Measurements from ENCODE around the gene ECSIT.
"Not testable (repeated sequence)": the region's sequence is repeated elsewhere in the genome, so short reads cannot be mapped to it uniquely, and the experiment has no call there.

Gene ECSIT, protein sequence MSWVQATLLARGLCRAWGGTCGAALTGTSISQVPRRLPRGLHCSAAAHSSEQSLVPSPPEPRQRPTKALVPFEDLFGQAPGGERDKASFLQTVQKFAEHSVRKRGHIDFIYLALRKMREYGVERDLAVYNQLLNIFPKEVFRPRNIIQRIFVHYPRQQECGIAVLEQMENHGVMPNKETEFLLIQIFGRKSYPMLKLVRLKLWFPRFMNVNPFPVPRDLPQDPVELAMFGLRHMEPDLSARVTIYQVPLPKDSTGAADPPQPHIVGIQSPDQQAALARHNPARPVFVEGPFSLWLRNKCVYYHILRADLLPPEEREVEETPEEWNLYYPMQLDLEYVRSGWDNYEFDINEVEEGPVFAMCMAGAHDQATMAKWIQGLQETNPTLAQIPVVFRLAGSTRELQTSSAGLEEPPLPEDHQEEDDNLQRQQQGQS

DNA sequence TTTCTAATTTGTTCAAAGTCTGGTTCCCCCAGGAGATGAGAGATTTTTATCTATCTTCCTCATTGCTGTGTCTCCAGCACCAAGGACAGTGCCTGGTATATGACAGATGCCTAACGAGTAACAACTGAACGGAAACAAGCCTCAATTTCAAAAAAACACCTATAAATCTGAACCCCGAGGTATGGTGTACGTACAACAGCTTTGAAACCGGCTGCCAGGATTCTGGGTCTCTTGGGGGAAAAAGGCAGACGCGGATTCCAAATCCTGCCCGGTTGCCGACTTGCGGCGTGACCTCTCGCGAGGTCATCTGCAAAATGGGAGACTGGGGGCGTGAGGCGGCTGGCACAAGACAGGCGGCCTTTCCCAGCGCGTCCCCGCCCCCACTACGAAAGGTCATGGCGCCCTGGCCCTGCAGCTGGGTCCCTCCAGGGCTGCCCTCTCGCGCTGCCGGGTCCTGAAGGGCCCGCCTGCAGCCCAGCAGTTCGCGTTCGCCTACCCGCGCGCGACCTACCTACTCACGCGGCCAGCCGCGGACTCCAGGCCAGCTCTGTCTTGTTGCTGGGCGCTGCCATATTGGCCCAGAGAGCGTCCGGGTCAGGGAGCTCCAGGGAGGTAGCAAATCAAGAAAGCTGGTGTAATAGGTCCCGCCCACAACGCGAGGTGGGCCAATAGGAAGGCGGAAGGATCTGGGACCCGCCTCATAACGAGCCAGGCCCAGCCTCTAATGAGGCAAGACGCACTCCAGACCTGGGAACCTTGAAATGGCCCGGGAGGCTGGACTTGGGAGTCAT, at the start of gene ECSIT:
ECSIT (minus strand) TSS at position 584 of the 791 bp plus-strand sequence. CDS start 9,964 bp downstream, outside the sequence.
- peak; percentile 97 for DNase-seq

DNA sequence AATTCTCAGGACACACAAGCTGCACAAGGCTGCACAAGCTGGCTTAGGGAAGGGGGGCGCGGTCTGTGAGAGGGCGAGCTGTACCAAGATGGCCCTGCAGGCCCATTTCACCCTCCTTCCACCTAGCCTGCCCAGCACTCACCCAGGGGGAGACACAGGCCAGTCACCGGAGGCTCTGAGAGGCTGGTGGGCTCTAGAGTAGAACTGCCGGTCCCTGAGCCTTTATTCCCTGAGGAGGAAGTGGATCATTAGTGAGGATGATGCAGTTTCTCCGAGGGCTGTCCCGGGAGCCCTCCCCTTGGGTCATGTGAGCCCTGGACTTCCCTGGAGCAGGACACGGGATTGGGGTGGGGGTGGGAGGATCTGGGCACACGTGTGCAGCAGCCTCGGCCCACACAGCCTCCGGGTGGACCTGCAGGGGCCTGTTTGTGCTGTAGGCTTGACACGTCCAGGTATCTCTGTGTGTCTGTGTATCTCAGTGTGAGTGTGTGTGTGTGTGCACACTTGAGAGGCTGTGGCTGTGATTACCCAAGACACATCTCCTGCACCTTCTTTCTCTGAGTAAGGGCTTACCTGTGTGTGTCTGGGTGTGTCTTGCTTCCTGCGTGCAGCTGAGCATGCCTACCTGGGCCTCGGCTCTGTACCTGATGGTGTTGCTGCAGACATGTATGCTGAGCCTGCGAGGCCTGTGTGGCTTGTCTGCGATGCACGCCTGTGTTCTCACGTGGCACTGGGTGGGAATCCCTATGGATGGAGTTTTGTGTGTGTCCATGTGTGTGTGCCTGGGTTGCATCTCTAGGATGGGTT, 48.7 kb upstream of the ECSIT start, which contains the start of gene ACP5:
ACP5 (minus strand) TSS at position 195 of the 807 bp plus-strand sequence. CDS start 328 bp downstream, outside the sequence.
- DNase-seq: no peak

DNA sequence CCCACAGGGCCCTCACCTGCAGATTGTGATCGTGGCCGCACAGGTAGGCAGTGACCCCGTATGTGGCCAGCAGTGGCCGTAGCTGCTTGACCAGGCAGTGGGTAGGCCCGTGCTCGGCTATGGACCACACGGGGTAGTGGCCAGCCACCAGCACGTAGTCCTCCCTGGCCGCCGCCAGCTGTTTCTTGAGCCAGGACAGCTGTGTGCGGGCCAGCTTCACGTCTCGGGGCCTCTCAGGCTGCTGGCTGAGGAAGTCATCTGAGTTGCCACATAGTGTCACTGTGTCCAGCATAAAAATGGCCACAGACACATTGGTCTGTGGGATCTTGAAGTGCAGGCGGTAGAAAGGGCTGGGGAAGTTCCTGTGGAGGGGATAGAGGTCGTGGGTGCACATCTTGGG, 47.3 kb upstream of the ECSIT start:
- no peak for DNase-seq

DNA sequence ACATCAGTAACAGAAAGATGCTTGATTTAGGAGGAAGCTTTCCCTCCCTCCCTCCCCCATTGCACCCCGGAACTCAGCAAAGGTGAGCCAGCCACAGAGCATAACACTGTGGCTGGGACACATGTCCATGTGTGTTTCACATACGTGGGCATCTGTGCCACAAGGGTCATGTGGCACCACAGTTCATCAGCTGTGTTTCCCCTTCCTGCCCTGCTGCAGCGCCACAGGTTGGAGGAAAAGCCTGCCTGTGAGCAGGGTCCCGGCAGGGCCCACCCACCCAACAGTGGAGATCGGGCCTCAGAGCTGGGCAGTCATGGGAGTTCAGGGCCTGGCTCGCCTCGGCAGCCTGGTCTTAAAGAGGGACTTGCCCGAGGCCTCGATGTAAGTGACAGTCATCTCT, 45.8 kb upstream of the ECSIT start:
- no peak for DNase-seq

DNA sequence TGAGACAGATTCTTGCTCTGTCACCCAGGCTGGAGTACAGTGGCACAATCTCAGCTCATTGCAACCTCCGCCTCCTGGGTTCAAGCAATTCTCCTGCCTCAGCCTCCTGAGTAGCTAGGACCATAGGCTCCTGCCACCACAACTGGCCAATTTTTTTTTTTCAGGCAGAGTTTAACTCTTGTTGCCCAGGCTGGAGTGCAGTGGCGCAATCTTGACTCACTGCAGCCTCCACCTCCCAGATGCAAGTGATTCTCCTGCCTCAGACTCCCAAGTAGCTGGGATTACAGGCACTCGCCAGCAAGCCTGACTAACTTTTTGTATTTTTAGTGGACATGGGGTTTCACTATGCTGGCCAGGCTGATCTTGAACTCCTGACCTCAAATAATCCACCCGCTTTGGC, 44.8 kb upstream of the ECSIT start:
- not testable (repeated sequence) for DNase-seq

DNA sequence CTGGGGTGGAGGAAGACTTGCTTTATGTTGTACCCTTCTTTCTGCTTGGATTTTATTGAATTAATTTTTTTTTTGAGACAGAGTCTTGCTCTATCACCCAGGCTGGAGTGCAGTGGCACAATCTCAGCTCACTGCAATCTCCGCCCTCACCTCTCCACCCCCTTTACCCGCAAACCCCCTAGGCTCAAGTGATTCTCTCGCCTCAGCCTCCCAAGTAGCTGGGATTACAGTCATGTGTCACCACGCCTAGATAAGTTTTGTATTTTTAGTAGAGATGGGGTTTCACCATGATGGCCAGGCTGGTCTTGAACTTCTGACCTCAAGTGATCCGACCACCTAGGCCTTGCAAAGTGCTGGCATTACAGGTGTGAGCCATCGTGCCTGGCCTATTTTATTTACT, 44.4 kb upstream of the ECSIT start:
- DNase-seq: not testable (repeated sequence)

DNA sequence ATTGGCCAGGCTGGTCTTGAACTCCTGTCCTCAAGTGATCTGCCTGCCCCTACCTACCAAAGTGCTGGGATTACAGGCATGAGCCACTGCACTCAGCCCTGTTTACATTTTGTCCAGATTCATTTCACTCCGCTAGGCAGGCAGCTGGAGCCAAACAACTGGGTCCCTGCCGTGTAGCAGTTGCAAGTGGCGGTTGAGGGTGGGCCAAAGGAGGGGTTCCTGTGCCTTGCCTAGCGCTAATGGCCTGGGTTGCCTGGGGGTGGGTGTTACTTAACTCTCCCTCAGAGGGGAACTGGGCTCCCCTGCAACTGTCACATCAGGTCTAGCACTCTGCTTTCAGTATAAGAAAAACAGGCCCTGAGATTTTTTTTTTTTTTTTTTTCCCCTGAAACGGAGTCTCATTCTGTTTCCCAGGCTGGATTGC, 41.1 kb upstream of the ECSIT start:
- DNase-seq: no peak

DNA sequence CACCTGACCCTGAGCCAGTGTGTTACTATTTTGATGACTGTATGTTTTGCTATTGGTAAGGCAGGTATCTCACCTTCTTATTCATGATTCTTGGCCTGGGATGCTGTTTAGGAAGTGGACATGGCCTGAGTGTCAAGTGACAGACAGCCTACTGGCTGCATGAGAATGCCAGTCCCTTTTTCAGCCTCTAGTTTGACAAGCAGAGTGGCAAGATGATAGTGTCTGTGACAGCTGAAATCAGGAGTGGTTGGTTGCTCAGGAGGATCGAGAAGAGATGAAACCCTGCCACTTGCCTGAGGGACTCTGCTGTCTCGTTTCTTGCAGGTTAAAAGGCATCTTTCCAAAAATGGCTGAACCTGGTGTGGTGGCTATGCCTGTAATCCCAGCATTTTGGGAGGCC, 37.2 kb upstream of the ECSIT start:
- no peak for DNase-seq

DNA sequence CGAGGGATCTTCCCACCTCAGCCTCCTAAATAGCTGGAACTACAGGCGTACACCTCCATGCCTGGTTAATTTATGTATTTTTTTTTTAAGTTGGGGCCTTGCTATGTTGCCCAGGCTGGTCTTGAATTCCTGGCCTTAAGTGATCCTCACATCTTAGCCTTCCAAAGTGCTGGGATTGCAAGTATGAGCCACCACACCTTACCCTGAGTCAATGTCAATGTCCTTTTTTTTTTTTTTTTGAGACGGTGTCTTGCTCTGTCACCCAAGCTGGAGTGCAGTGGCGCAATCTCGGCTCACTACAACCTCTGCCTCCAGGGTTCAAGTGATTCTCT, 36.7 kb upstream of the ECSIT start:
- not testable (repeated sequence) for DNase-seq

DNA sequence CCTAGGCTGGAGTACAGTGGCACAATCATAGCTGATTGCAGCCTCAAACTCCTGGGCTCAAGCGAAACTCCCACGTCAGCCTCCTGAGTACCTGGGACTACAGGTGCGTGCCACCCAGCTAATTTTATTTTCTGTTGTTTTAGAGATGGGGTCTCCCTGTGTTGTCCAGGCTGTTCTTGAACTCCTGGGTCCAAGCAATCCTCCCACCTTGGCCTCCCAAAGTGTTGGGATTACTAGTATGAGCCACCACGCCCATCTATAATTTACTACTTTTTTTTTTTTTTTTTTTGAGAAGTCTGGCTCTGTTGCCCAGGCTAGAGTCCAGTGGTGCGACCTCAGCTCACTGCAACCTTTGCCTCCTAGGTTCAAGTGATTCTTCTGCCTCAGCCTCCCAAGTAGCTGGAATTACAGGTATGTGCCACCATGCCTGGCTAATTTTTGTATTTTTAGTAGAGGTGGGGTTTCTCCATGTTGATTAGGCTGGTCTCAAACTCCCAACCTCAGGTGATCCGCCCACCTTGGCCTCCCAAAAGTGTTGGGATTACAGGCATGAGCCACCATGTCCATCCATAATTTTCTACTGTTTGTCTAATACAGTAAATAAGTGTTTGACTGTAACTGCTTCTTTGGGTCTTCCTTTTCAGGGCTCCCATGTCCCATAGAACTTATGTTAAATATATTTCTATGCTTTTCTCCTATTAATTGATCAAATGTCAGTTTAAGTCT, 35.3 kb upstream of the ECSIT start:
- not testable (repeated sequence) for DNase-seq

DNA sequence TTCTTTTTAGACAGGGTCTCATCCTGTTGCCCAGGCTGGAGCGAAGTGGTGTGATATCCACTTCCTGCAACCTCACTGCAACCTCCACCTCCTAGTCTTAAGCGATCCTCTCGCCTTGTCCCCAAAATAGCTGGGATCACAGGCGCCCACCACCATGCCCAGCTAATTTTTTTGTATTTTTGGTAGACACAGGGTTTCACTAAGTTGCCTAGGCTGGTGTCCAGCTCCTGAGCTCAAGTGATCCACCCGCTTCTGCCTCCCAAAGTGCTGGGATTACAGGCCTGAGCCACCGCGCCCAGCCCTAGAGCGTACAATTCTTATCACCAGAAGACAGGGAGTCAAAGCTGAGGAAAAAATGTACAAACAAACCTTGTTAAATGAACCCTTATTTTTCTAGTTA, 34.6 kb upstream of the ECSIT start:
- no peak for DNase-seq

DNA sequence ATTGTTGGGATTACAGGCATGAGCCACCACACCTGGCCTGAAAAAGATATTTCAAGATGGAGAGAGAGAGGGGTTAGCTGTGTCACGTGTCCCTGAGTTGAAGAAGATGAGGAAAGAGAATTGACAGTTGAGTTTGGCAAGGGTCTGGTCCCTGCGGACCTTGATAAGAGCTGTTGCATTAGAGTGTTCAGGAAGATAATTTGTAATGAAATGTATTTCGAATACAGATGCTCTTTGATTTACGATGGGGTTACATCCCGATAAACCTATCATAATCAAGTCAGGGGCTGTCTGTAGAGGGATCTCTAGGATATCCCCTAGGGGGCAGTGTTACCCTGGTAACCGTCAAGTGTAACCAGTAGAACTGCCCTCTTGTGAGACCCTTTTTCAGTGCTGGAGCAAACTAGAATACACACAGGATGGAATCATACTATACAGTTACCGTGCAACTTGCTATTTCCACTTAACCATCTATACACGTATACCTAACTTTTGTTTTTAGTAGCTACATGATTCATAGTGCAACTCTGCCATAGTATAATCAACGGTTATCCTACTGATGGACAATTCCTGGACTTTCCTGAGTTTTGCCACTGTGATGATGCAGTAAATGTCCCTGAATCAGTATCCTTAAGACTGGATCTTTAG, 31.6 kb upstream of the ECSIT start:
- peak; percentile 89 for DNase-seq

DNA sequence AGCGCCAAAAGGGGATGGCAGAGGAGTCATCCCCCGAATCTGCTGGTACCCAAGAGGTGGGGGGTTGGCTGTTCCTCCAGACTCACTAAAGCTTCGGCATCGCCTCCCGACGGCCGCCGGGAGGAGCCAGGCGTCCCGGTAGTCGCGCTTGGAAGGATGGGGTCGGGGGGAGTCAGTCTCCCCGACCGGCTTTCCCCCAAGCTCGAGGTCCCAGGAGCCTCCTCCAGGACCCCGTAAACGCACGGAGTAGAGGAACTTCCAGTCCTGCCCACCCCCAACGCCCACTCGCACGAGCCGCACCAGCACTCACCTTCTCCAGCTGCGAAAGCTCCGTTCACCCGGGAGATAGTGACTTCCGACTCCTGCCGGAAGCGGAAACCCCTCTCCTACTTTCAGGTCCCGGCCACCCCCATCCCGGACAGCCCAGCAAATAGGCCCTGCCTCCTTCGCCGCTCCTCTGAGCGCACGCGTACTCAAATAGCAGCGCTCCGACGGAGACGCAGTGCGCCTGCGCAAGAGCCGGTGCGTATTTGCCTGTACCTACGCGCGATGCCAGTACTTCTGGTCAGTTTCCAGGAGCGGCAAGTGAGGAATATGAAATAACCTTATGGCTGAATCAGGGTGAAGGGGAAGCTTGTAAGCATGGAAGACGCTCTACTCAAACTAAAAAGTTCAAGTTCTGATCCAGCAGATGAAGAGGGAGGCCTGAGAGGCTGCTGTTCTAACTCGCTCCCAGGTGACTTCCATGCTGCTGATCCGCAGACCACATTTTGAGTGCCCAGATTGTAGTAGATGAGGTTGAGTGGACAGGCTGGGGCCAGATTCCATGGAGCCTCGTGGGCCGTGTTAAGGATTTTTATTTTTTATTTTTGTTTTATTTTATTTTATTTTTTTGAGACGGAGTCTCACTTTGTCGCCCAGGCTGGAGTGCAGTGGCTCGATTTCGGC, 30.2 kb upstream of the ECSIT start, which contains the start of gene ELOF1:
ELOF1 (minus strand) TSS at position 350 of the 948 bp plus-strand sequence. CDS start 4,883 bp downstream, outside the sequence.
- peak; percentile 99 for DNase-seq

DNA sequence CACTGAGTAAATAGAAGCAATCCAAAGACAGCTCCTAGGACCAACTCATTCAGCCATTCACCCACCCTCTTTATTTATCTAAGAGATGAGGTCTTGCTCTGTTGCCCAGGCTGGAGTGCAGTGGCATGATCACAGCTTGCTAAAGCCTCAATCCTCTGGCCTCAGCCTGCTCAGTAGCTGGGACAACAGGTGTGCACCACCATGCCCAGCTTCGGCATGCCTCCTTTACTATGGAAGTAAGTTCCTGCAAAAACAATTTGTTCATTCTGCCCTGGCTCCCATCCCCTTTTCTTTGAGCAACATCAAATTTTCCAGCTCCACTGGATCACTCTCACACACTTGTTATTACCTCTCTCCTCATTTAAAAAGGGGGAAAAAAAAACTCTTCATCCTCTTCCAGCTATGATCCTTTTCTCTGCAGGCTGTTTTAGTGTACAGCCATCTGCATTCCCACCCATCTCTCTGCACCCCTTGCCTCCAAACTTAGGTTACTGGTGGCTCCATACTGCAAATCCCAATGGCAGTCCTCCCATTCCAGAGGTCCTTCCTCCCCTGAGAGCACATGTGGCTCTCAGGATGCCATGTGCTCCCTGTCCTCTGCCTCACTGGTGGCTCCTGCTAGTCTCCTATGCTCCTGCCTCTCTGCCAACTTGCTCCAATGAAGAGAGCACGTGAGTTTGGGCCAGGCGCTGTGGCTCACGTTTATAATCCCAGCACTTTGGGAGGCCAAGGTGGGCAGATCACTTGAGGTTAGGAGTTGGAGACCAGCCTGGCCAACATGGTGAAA, 27.9 kb upstream of the ECSIT start:
- no peak for DNase-seq

DNA sequence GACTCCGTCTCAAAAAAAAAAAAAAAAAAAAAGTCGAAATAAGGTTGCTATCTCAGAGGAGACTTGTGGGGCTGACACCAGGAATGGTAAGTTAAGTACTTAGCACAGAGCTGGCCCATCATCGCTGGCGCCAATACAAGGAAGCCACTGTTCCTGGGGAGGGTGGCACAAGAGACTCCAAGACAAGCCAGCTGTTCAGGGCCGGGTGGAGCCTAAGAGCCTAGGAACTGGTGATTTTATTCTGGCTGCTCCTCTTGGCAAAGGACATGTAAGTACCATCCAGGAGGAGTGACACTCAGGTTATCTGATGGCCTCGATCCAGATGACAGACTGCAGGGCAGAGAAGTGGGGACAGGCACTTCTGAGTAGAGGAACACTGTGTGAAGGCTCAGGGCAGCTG, 26.3 kb upstream of the ECSIT start:
- no peak for DNase-seq

DNA sequence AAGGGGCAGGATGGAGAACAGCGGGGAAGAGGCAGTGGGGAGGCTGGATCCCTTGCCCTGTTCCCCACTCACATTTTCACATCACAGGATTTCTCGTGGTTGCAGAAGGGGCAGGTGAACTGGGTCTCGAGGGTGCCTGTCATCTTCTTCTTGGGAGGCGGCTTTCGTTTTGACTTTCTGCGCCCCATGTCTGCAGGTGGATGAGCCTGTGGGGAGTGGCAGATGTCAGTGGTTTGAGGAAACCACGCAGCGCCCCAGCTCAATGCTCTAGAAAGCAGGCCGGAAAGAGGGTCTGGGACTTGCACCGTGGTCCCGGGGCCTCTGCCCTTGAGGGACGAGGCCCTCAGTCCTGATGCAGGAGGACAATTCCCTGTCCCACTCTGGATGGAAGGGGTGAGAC, 25.2 kb upstream of the ECSIT start:
- peak; percentile 46 for DNase-seq

DNA sequence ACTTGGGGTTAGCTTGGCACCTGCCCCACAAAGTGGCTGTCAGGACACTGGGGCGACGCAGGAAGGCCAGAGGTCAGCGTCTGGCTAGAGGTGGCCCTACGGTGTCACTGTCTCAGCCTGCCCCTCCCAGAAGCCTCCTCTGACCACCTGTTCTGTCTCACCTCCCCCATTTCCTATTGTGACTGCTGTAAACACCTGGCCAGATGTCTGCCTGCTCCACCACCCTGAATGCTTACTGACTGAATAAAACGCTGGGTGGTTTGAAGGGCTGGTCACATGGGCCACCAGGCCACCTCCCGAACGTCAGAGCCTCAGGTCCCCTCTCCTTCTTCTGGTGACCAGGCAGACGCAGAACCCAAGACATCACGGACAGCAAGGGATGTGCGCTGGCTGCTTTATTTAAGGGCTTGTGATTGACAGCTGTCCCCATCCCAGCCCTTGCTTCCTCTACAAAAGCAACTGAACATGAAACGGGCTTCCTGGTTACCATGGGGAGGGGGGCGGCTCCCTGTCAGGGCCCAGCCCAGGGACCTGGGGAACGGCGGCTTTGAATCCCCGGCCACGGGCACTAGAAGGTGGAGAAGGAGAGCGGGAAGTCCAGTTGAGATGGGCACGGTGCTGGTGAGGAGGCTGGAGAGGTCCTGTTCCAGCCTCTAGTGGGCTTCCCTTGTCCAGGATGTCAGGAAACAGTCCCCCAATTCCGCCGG, 23.9 kb upstream of the ECSIT start:
- no peak for DNase-seq

DNA sequence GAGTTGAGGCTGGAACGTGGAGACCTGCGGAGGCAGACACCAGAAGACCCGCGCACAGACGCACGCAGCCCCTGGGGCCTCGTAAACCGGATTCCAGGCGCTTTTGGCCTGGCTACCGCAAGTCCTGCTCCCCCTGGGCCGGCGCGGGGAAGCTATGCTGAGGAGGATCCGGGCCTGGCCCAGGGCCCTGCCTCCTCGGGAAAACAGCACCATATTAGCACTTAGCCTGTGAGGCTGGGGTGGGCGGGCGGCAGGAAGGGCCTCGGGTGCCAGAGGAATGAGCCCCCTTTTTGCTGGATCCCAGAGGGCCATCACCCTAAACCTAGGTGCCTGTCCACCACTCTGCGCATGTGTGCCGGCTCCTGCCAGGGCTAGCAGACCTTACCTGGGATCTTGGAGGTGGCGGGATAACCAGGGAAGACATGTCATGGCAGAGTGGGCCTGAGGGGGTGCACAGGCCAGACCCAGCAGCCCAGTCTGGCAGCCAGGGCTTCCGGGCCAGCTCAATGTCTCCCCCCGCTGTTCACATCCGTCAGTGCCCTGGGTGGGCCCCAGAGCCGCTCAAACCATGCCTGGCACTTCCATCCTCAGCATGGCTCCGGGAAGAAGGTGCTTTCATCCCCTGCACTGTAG, 22.8 kb upstream of the ECSIT start:
- DNase-seq: no peak

DNA sequence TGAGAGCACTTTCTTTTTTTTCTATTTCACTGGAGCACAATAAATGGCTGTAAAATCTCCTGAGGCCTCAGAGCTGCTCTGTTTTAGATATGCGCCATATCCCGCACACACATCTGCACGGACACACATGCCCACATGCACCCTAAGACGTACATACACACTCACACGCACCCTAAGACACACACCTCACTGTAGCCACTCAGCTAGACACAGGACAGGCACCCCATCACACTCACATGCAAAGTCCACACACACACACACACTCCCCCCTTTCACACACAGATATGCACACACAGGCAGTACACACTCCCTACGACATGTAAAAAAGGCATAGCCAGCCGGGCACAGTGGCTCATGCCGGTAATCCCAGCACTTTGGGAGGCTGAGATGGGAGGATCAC, 21.3 kb upstream of the ECSIT start:
- DNase-seq: no peak
